PC-9 (cell line): ENCODE results near the gene DNASE1L3.

ENCODE experiments used
- CTCF ChIP-seq: fragments of 200-600 bp; sonication (generic); conservative IDR thresholded peaks from 2 replicates; pipeline ENCODE4 v1.6.1; 2017; ENCODE audit warnings: mixed run types, antibody characterized with exemption, mild to moderate bottlenecking, moderate library complexity
- EZH2 ChIP-seq: fragments of 200-600 bp; sonication (generic); IDR thresholded peaks from 2 replicates; pipeline ENCODE4 v1.8.0; 2017; ENCODE audit warnings: antibody characterized with exemption, low read depth

DNA sequence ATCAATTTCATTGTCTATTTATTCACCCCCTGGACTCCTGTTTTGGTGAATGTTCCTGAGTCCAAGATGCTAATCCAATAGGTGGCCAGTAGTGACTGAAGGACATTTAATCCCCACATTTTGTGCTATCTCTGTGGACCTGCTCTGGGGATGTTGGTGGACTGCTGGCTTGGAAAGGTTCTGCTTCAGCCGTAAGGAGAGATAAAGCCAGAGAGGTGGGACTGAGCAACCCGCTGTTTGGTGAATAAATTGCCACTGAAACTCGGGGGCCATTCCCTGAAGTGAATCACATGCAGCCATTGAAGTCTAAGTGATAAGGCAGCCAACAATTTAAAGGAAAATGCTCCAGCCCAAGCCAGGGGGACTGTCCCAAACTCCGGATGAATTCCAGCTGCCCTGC is 25.2 kb upstream of the DNASE1L3 start:
- no peak for TF ChIP-seq EZH2
- no peak for TF ChIP-seq CTCF
